HFF-Myc (cell line): ENCODE measurements around the gene ZSWIM1.
"Not testable (repeated sequence)": the region's sequence is repeated elsewhere in the genome, so short reads cannot be mapped to it uniquely, and the experiment has no call there.

Source experiments
- DNase-seq: peaks from one replicate; pipeline ENCODE4 v3.0.0-alpha.2; 2011; ENCODE audit warnings: low read depth; ENCODE audit errors: extremely low read depth
- H3K4me3 ChIP-seq: replicated peaks from 2 replicates; pipeline ENCODE4 v1.5.1; 2011; ENCODE audit warnings: low read depth, mild to moderate bottlenecking, control low read depth, low read length
- TF ChIP-seq, protein P1 (sequence below): IDR thresholded peaks from 2 replicates; pipeline ENCODE4 v1.5.1; 2012; ENCODE audit warnings: mild to moderate bottlenecking, low read depth, low read length, control low read depth; ENCODE audit errors: missing control alignments

Gene ZSWIM1

DNA sequence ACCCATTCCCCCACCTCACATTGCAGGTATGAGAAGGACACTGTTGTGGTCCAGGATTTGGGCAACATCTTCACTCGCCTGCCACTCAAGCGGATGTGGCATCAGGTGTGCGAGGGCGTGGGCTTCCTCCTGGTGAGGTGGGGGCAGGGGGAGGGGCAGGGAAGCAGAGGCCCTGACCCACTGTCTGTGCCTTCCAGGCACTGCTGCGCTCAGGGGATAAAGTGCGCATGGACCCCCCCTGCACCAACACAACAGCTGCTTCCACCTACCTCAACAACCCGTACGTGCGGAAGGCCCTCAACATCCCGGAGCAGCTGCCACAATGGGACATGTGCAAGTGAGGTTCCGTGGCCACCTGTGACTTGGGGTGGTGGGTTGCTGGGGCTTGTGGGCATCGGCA is 13.8 kb downstream of the ZSWIM1 start:
- no peak for DNase-seq
- no peak overlapping the region for H3K4me3 ChIP-seq
- TF ChIP-seq, protein P1, sequence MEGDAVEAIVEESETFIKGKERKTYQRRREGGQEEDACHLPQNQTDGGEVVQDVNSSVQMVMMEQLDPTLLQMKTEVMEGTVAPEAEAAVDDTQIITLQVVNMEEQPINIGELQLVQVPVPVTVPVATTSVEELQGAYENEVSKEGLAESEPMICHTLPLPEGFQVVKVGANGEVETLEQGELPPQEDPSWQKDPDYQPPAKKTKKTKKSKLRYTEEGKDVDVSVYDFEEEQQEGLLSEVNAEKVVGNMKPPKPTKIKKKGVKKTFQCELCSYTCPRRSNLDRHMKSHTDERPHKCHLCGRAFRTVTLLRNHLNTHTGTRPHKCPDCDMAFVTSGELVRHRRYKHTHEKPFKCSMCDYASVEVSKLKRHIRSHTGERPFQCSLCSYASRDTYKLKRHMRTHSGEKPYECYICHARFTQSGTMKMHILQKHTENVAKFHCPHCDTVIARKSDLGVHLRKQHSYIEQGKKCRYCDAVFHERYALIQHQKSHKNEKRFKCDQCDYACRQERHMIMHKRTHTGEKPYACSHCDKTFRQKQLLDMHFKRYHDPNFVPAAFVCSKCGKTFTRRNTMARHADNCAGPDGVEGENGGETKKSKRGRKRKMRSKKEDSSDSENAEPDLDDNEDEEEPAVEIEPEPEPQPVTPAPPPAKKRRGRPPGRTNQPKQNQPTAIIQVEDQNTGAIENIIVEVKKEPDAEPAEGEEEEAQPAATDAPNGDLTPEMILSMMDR: no peak

DNA sequence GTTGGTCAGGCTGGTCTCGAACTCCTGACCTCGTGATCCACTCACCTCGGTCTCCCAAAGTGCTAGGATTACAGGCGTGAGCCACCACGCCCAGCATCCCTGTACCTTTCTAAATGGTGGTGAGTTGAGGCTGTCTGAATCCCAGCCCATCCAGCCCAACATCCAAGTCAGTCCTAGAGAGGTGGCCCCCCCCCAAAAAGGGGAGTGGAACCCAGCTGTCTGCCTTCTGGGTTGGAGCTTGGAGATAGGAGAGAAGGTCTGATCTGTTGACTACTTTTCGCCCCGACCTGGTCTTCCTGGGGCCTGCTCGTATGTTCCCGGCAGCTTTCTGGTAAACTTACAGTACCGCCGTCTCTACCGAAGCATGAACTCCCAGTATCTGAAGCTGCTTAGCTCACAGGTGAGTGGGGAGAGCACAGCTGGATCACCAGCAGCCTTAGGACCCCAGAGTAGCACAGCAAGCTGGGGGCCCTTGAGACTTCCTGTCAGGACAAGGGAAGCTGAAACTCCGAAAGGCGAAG is 15.7 kb downstream of the ZSWIM1 start:
- no peak for DNase-seq
- H3K4me3 ChIP-seq: no peak overlapping the region
- TF ChIP-seq, protein P1: no peak

- no peak overlapping the region for H3K4me3 ChIP-seq
- TF ChIP-seq, protein P1: no peak
- DNase-seq: no peak
These were observed 16.3 kb downstream of the ZSWIM1 start for GRCh38 chr20:45897289-45897688.

GRCh38 chr20:45897692-45898091 is 16.7 kb downstream of the ZSWIM1 start:
- DNase-seq: no peak
- TF ChIP-seq, protein P1: no peak
- H3K4me3 ChIP-seq: no peak overlapping the region

DNA sequence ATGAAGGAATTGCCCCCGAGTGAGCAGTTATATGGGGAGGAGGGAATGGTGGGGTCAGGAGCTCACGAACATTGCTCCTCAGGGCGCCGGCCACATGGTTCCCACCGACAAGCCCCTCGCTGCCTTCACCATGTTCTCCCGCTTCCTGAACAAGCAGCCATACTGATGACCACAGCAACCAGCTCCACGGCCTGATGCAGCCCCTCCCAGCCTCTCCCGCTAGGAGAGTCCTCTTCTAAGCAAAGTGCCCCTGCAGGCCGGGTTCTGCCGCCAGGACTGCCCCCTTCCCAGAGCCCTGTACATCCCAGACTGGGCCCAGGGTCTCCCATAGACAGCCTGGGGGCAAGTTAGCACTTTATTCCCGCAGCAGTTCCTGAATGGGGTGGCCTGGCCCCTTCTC is 17.3 kb downstream of the ZSWIM1 start:
- no peak for DNase-seq
- TF ChIP-seq, protein P1: no peak

GRCh38 chr20:45899046-45899835 is 18.2 kb downstream of the ZSWIM1 start:
- DNase-seq: no peak
- TF ChIP-seq, protein P1: no peak
- no peak overlapping the region for H3K4me3 ChIP-seq

More for the DNA sequence above, 17.3 kb downstream of the ZSWIM1 start:
- H3K4me3 ChIP-seq: no peak overlapping the region

DNA sequence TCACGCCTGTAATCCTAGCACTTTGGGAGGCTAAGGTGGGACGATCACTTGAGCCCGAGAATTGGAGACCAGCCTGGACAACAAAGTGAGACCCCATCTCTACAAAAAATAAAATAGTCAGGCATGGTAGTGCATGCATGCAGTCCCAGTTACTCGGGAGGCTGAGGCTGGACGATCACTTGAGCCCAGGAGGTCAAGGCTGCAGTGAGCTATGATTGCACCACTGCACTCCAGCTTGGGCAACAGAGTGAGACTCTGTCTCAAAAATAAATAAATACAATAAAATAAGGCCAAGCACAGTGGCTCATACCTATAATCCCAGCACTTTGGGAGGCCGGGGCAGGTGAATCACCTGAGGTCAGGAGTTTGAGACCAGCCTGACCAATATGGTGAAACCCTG is 20.3 kb downstream of the ZSWIM1 start:
- not testable (repeated sequence) for DNase-seq, H3K4me3 ChIP-seq
